ENCODE results near the gene ARHGAP18.

GRCh38 chr6:129596522-129596921 lies 113.5 kb downstream of the ARHGAP18 start:
- TF ChIP-seq CTCF (IDR thresholded peaks at IDR 0.05) = no peak
- TF ChIP-seq POLR2A (IDR thresholded peaks at IDR 0.05) = no peak
